AG10803 (cell line): ENCODE results near the gene ABHD4.

Experiments
- DNase-seq: peaks from one replicate; pipeline ENCODE4 v3.0.0; 2010; ENCODE audit warnings: low read depth
- H3K4me3 ChIP-seq: 2 replicates; pipeline ENCODE4 v1.5.1; 2011; ENCODE audit warnings: mild to moderate bottlenecking, low read length, control low read depth
- TF ChIP-seq, protein P1 (sequence below): conservative IDR thresholded peaks from 2 replicates; pipeline ENCODE4 v1.5.1; 2011; ENCODE audit warnings: mild to moderate bottlenecking, low read length, control low read depth, inconsistent platforms

The ABHD4 gene

DNA sequence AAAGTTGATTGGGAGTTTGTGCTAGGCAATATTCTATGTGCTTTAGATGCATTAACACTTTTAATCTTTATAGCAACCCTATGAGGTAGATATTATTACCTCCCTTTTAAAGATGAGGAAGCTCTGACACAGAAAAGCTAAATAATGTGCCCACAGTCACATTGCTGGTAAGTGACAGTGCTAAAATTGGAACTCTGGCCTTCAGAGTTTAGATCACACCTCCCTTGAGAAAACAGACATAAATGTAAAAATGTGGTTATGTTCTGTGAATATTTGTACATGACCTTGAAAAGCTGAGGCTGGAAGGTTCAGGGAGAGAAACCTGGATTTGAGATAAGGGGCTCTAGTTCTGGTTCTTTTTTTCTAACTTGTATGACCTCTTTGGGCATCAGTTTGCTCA is 1.9 kb downstream of the ABHD4 start:
- TF ChIP-seq, protein P1, sequence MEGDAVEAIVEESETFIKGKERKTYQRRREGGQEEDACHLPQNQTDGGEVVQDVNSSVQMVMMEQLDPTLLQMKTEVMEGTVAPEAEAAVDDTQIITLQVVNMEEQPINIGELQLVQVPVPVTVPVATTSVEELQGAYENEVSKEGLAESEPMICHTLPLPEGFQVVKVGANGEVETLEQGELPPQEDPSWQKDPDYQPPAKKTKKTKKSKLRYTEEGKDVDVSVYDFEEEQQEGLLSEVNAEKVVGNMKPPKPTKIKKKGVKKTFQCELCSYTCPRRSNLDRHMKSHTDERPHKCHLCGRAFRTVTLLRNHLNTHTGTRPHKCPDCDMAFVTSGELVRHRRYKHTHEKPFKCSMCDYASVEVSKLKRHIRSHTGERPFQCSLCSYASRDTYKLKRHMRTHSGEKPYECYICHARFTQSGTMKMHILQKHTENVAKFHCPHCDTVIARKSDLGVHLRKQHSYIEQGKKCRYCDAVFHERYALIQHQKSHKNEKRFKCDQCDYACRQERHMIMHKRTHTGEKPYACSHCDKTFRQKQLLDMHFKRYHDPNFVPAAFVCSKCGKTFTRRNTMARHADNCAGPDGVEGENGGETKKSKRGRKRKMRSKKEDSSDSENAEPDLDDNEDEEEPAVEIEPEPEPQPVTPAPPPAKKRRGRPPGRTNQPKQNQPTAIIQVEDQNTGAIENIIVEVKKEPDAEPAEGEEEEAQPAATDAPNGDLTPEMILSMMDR, result no peak
- no peak overlapping the region for H3K4me3 ChIP-seq
- DNase-seq, result no peak

DNA sequence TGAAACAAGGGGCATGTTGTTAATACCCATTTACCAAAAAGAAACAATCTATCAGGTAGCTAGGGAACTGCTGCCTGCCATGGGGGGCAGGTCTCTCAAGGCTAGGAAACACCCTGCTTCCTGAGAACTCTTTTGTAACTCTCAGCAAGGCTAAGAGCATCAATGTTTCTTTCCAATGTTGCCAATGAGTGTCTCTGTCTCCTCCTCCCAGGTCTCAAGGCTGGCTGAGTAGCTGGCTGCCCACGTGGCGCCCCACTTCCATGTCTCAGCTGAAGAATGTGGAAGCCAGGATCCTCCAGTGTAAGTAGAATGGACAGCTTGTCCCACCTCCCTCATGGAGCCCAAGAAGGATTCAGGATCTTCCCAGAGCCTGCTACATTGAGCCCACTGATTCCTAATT is 3.4 kb downstream of the ABHD4 start:
- TF ChIP-seq, protein P1, result no peak
- H3K4me3 ChIP-seq, result no peak overlapping the region

DNA sequence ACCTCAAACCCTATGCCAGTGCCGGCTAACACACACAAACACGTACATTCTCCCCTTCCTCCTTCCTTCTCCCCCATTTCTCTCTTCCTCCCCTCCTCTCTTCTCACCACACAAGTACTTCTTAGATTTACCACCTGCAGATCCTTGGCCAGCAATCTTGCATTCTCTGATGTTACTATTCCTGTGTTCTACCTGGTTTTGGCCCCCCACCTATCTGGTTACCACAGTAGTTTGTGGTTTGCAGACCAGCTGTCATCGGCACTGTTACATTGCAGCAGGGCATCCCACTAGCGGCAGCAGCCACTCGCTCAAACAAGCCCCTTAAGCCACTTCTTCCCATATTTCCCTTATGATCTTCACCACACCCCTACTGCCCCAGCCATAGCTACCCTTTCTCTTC is 3.9 kb downstream of the ABHD4 start:
- TF ChIP-seq, protein P1, result no peak
- DNase-seq, result no peak
- H3K4me3 ChIP-seq, result no peak overlapping the region

More for the DNA sequence above, 3.4 kb downstream of the ABHD4 start:
- no peak for DNase-seq

DNA sequence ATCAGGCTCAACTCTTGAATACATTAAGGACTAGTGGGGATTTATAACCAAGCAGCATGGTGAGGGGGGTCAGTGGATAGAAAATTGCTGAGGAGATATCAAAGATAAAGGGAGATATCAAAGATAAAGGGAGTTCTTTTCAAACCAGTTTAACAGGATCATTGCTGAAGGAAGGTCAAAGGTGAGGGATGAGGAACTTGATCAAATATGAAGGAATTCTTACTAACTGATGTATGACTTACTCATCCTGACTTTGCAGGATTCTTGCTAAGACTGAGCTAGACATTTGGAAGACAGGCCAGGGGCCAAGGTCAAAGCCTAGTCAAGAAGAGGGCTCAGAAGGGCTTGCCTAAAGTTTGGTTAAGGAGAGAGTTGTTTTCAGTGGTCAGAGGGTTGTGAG is 4.8 kb downstream of the ABHD4 start:
- no peak for DNase-seq
- no peak overlapping the region for H3K4me3 ChIP-seq
- TF ChIP-seq, protein P1, result no peak

DNA sequence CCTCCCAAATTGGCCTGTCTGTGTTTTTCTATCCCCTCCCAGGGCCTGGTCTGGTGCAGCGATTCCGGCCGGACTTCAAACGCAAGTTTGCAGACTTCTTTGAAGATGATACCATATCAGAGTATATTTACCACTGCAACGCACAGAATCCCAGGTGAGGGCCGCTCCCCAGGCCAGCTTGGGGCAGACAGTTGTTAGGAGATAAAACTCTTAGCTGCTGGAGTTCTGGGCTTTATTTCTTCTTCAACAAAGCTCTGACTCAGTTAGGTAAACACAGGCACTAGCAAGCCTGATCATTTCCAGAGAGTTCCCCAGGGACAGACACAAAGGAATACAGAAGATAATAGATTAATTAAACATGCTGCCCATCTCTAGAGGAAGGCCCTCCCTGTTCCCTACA is 8.3 kb downstream of the ABHD4 start:
- TF ChIP-seq, protein P1, result no peak
- DNase-seq, result no peak
- H3K4me3 ChIP-seq, result no peak overlapping the region

DNA sequence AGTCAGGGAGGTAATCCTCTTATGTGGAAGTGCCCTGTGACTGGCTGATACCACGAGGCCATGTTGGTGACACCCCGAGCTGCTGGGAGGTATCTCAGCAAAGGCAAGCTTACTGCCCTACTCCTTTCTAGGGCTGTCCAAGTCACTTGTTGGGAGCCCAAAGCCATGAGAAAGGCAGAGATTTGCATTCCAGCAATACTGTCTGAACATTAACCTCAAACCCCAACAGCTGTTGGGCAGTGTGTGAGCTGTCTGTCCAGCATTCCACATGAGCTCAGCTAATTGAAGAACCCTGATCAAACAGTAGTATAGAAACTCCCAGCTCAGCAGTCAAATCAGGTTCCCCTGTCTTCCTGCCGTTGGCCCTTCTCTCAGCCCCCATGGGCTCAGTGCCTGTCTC is 9.2 kb downstream of the ABHD4 start:
- TF ChIP-seq, protein P1, result no peak
- H3K4me3 ChIP-seq, result no peak overlapping the region
- peak; percentile 74 for DNase-seq

DNA sequence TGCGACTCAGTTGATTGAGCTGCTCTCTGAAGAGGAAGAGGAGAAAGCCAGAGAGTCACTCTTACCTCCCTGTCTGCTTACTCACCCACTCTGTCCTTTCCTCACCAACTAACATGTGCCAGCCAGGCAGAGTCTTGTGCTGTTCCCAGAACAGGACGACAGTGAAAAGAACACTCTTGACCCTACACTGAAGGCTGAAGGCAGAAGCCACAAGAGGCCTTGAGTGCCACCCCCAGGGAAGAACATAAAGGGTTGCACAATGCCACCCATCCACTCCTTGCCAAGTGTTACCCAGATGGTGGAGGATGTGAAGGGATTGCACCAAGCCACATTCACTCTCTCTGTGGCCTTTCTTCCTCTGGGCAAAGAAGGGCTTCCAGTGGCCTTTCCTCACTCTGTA is 12.8 kb downstream of the ABHD4 start:
- no peak overlapping the region for H3K4me3 ChIP-seq
- peak; percentile 67 for DNase-seq
- TF ChIP-seq, protein P1, result no peak
